GM21619 (cell line): ENCODE data around the gene RECQL.
"Not testable (repeated sequence)": the region's sequence is repeated elsewhere in the genome, so short reads cannot be mapped to it uniquely, and the experiment has no call there.

Experiments
- ATAC-seq: cut with Tn5 transposase; IDR thresholded peaks from one replicate; pipeline ENCODE4 v1.9.1; 2021; ENCODE audit not compliant: unreplicated experiment

RECQL gene

GRCh38 chr12:21505888-21506287, 4.5 kb upstream of the RECQL start:
- no peak for ATAC-seq

- ATAC-seq, result no peak
Observed at GRCh38 chr12:21502872-21503271, 1.4 kb upstream of the RECQL start.

GRCh38 chr12:21502164-21502496, 695 bp upstream of the RECQL start:
- no peak for ATAC-seq

- no peak for ATAC-seq
Observed at GRCh38 chr12:21500786-21501257, 613 bp downstream of the RECQL start.

- ATAC-seq, result no peak
Observed at GRCh38 chr12:21499765-21500164, 1.7 kb downstream of the RECQL start.

GRCh38 chr12:21485998-21486397, 15.4 kb downstream of the RECQL start:
- no peak for ATAC-seq

GRCh38 chr12:21483531-21483930, 17.9 kb downstream of the RECQL start:
- ATAC-seq, result no peak

GRCh38 chr12:21478756-21479455, 22.5 kb downstream of the RECQL start:
- ATAC-seq, result no peak

GRCh38 chr12:21476949-21477348, 24.5 kb downstream of the RECQL start:
- ATAC-seq, result no peak

- no peak for ATAC-seq
Observed at GRCh38 chr12:21475552-21475951, 25.9 kb downstream of the RECQL start.

- ATAC-seq, result no peak
Observed at GRCh38 chr12:21472197-21472823, 29.1 kb downstream of the RECQL start.

- no peak for ATAC-seq
Observed at GRCh38 chr12:21471294-21471693, 30.1 kb downstream of the RECQL start.

- not testable (repeated sequence) for ATAC-seq
Observed at GRCh38 chr12:21467334-21467733, 34.1 kb downstream of the RECQL start.

GRCh38 chr12:21459474-21459873, 42.0 kb downstream of the RECQL start:
- no peak for ATAC-seq

- ATAC-seq, result no peak
Observed at GRCh38 chr12:21456291-21456780, 45.1 kb downstream of the RECQL start.

- peak; percentile 92 for ATAC-seq
Observed at GRCh38 chr12:21453312-21453852, 48.1 kb downstream of the RECQL start.

GRCh38 chr12:21451529-21451928, 49.9 kb downstream of the RECQL start:
- no peak for ATAC-seq

GRCh38 chr12:21444193-21445146, 57.0 kb downstream of the RECQL start:
- ATAC-seq, result no peak

GRCh38 chr12:21439347-21439746, 62.1 kb downstream of the RECQL start:
- ATAC-seq, result no peak

- no peak for ATAC-seq
Observed at GRCh38 chr12:21438643-21439042, 62.8 kb downstream of the RECQL start.

GRCh38 chr12:21434699-21435098, 66.7 kb downstream of the RECQL start:
- ATAC-seq, result no peak
